ENCODE results near the gene MRPS15. TPM values are rescaled to one million over a fixed set of nuclear protein-coding genes. Genes with fewer than 3 reads are reported as not detected.
A peak's percentile ranks its signal among the peaks of the same experiment; 100 is the strongest.

The MRPS15 gene
- total RNA-seq, 1 donor from 2014 or later: 65.4 TPM

- Mint-ChIP-seq H3K36me3 (ENCODE audit: unreplicated experiment) (no peaks in the 10 kb centered on the region), H3K4me3 (ENCODE audit: unreplicated experiment) (no peak overlapping the region), H3K27me3 (ENCODE audit: unreplicated experiment) (peaks cover 4% of the 10 kb centered on the region), H3K9me3 (ENCODE audit: unreplicated experiment) (no peaks in the 10 kb centered on the region), H3K27ac (ENCODE audit: unreplicated experiment) (peak overlapping the region; percentile 14), H3K4me1 (ENCODE audit: low read depth, unreplicated experiment) (no peaks in the 10 kb centered on the region)
- DNase-seq: no peak
- no peak for TF ChIP-seq CTCF (IDR thresholded peaks at IDR 0.05; ENCODE audit: partially characterized antibody, unreplicated experiment)
These were observed 5.3 kb downstream of the MRPS15 start for GRCh38 chr1:36458910-36459309.

- no peaks in the 10 kb centered on the region for H3K36me3 Mint-ChIP-seq (ENCODE audit: unreplicated experiment)
- H3K9me3 Mint-ChIP-seq (ENCODE audit: unreplicated experiment): no peaks in the 10 kb centered on the region
- H3K27me3 Mint-ChIP-seq (ENCODE audit: unreplicated experiment): peaks cover 1% of the 10 kb centered on the region
These were observed 6.5 kb downstream of the MRPS15 start for GRCh38 chr1:36457691-36458090.

GRCh38 chr1:36456391-36456928 lies 7.7 kb downstream of the MRPS15 start:
- Mint-ChIP-seq H3K36me3 (ENCODE audit: unreplicated experiment) (peaks cover 4% of the 10 kb centered on the region), H3K4me3 (ENCODE audit: unreplicated experiment) (no peak overlapping the region), H3K9me3 (ENCODE audit: unreplicated experiment) (no peaks in the 10 kb centered on the region), H3K27ac (ENCODE audit: unreplicated experiment) (no peak overlapping the region), H3K27me3 (ENCODE audit: unreplicated experiment) (peaks cover 6% of the 10 kb centered on the region), H3K4me1 (ENCODE audit: low read depth, unreplicated experiment) (peaks cover 2% of the 10 kb centered on the region)
- no peak for DNase-seq
- TF ChIP-seq CTCF (IDR thresholded peaks at IDR 0.05; ENCODE audit: partially characterized antibody, unreplicated experiment): no peak

More at GRCh38 chr1:36457691-36458090, 6.5 kb downstream of the MRPS15 start:
- no peak for TF ChIP-seq CTCF (IDR thresholded peaks at IDR 0.05; ENCODE audit: partially characterized antibody, unreplicated experiment)
- DNase-seq: no peak
- Mint-ChIP-seq H3K27ac (ENCODE audit: unreplicated experiment) (no peak overlapping the region), H3K4me1 (ENCODE audit: low read depth, unreplicated experiment) (no peaks in the 10 kb centered on the region), H3K4me3 (ENCODE audit: unreplicated experiment) (no peak overlapping the region)

GRCh38 chr1:36455386-36455785 lies 8.8 kb downstream of the MRPS15 start:
- no peak for TF ChIP-seq CTCF (IDR thresholded peaks at IDR 0.05; ENCODE audit: partially characterized antibody, unreplicated experiment)
- Mint-ChIP-seq H3K4me1 (ENCODE audit: low read depth, unreplicated experiment) (peaks cover 4% of the 10 kb centered on the region), H3K36me3 (ENCODE audit: unreplicated experiment) (peaks cover 4% of the 10 kb centered on the region), H3K27me3 (ENCODE audit: unreplicated experiment) (peaks cover 10% of the 10 kb centered on the region), H3K27ac (ENCODE audit: unreplicated experiment) (no peak overlapping the region), H3K9me3 (ENCODE audit: unreplicated experiment) (peaks cover 1% of the 10 kb centered on the region), H3K4me3 (ENCODE audit: unreplicated experiment) (no peak overlapping the region)
- DNase-seq: no peak

GRCh38 chr1:36453600-36454388 lies 10.4 kb downstream of the MRPS15 start:
- peaks cover 5% of the 10 kb centered on the region for H3K9me3 Mint-ChIP-seq (ENCODE audit: unreplicated experiment)
- no peak overlapping the region for H3K27ac Mint-ChIP-seq (ENCODE audit: unreplicated experiment)
- peaks cover 9% of the 10 kb centered on the region for H3K27me3 Mint-ChIP-seq (ENCODE audit: unreplicated experiment)
- H3K36me3 Mint-ChIP-seq (ENCODE audit: unreplicated experiment): peaks cover 4% of the 10 kb centered on the region
- H3K4me3 Mint-ChIP-seq (ENCODE audit: unreplicated experiment): no peak overlapping the region
- peaks cover 11% of the 10 kb centered on the region for H3K4me1 Mint-ChIP-seq (ENCODE audit: low read depth, unreplicated experiment)
- TF ChIP-seq CTCF (IDR thresholded peaks at IDR 0.05; ENCODE audit: partially characterized antibody, unreplicated experiment): no peak
- no peak for DNase-seq

Data from glutamatergic neuron (in vitro differentiated cells).